ENCODE measurements around the gene RFC5. TPM values are rescaled to one million over a fixed set of nuclear protein-coding genes. Genes with fewer than 3 reads are reported as not detected.

RFC5 gene
- total and polyA plus RNA-seq, 2 of the 8 experiments (the other 6 are each of a cell fraction or from before 2014, with no cell fraction given), result 34.4 to 40.6 TPM

DNA sequence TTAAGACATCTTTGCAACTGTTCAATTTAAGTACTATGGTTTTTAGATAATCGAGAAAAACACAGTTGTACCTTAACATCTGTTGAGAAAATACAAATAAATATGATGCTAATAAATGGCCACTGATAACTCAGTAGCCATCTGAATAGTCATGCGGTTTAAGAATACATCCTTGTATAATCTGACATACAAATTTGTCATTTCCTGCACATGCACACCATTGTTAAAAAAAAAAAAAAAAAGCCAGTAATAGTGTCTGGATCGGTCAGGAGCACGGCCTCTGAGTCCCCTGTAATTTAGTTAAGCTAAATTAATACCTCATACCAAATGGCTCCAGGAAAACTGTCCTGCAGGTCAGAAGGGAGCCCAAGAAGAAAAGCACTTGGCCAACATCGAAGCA lies 16.8 kb downstream of the RFC5 start:
- no peak overlapping the region for H3K56ac ChIP-seq (replicated peaks; ENCODE audit: insufficient read length, low read depth, low read length)
- DNase-seq (ENCODE audit: low read depth in 1 of 2, low spot score in 2 of 2) (no peak), FAIRE-seq (no peak)
- H4K91ac ChIP-seq (replicated peaks; ENCODE audit: insufficient read length, low read length), result no peak overlapping the region
- no peak overlapping the region for H3K14ac ChIP-seq (ENCODE audit: insufficient read length)
- H2BK12ac ChIP-seq (ENCODE audit: low read depth, low read length), result no peak overlapping the region
- H3K18ac ChIP-seq (ENCODE audit: extremely low read depth, low read length), result no peak overlapping the region
- H3K79me2 ChIP-seq (ENCODE audit: control insufficient read depth in 1 of 2, insufficient read depth in 2 of 2, low read length in 2 of 2), result no peaks in the 10 kb centered on the region
- no peak overlapping the region for H2BK15ac ChIP-seq (ENCODE audit: low read length)
- H3K4me3 ChIP-seq (ENCODE audit: extremely low read depth in 1 of 4, insufficient read depth in 2 of 4, low read depth in 3 of 4, low read length in 4 of 4), result no peak overlapping the region
- H4K20me1 ChIP-seq (replicated peaks in 1 of 2; ENCODE audit: control insufficient read depth in 1 of 2, insufficient read depth in 2 of 2, low read length in 2 of 2), result peaks cover 0 to 5% of the 10 kb centered on the region in 2 experiments
- H3K4ac ChIP-seq (replicated peaks; ENCODE audit: insufficient read length, low read depth, low read length), result no peak overlapping the region
- no peak overlapping the region for H2BK20ac ChIP-seq (ENCODE audit: low read length)
- H3K23ac ChIP-seq (ENCODE audit: insufficient read length), result no peak overlapping the region
- no peak overlapping the region for H2AFZ ChIP-seq (ENCODE audit: low read length)
- H2AK5ac ChIP-seq (ENCODE audit: low read depth, low read length), result no peak overlapping the region
- H3K4me2 ChIP-seq (ENCODE audit: insufficient read depth in 1 of 2, low read depth in 2 of 2, low read length in 2 of 2), result no peak overlapping the region
- H3K9me3 ChIP-seq (ENCODE audit: insufficient read depth in 2 of 2, low read depth in 1 of 2, low read length in 1 of 2), result no peaks in the 10 kb centered on the region
- no peaks in the 10 kb centered on the region; a peak in 1 of 7 replicates for H3K4me1 ChIP-seq (replicated peaks in 1 of 4; ENCODE audit: control insufficient read depth in 3 of 4, insufficient read depth in 4 of 4, low read length in 3 of 4)
- ChIA-PET POLR2A (ENCODE audit: partially characterized antibody) (interaction anchor here (1.2 to 12.8 kb wide), 5 partner anchors 13 to 161 kb away, joined by 3 to 113 read pairs (median 17); partner anchors contain the start of gene RFC5), CTCF (ENCODE audit: partially characterized antibody) (interaction anchor here (0.6 to 4.3 kb wide), 11 partner anchors 11 to 1535 kb away, joined by 3 to 22 read pairs (median 4); no protein-coding TSS in a partner anchor)
- 87% methylated on average over 5 of the region's 5 CpGs; no CpG with 5 or more reads in 1 of the 2 experiments for WGBS, 2 experiments (ENCODE audit: extremely low coverage in 1 of 2, insufficient coverage in 1 of 2, insufficient read length in 1 of 2, insufficient replicate concordance in 2 of 2, low coverage in 1 of 2, low lambda C conversion rate in 2 of 2, missing lambda C conversion rate in 1 of 2)
- H2BK5ac ChIP-seq (ENCODE audit: low read depth, low read length), result no peak overlapping the region
- no peak for TF ChIP-seq EZH2 (IDR thresholded peaks at IDR 0.05; ENCODE audit: low read depth, low read length, severe bottlenecking)
- no peak for TF ChIP-seq SIRT6 (IDR thresholded peaks at IDR 0.05; ENCODE audit: low read length)
- TF ChIP-seq PHF8 (conservative IDR thresholded peaks at IDR 0.05; ENCODE audit: low read depth, low read length), result no peak
- no peak for TF ChIP-seq CBX8 (IDR thresholded peaks at IDR 0.05; ENCODE audit: borderline replicate concordance, low read depth, low read length)
- no peak for TF ChIP-seq TEAD4 (IDR thresholded peaks at IDR 0.05; ENCODE audit: low read depth, low read length)
- no peak for TF ChIP-seq SUZ12 (IDR thresholded peaks at IDR 0.05; ENCODE audit: low read length)
- no peak for TF ChIP-seq KDM5A (IDR thresholded peaks at IDR 0.05; ENCODE audit: low read length)
- no peak for TF ChIP-seq ASH2L (IDR thresholded peaks at IDR 0.05; ENCODE audit: low read length)
- H4K8ac ChIP-seq (ENCODE audit: extremely low read depth, insufficient read depth, low read length), result no peak overlapping the region
- no peak overlapping the region for H3K9ac ChIP-seq (replicated peaks in 1 of 4; ENCODE audit: extremely low read depth in 1 of 4, low read depth in 3 of 4, low read length in 3 of 4)
- H2BK120ac ChIP-seq (replicated peaks; ENCODE audit: low read depth, low read length), result no peak overlapping the region
- H3K27me3 ChIP-seq (replicated peaks in 1 of 4; ENCODE audit: control insufficient read depth in 3 of 4, extremely low read depth in 1 of 4, insufficient read depth in 3 of 4, low read length in 3 of 4), result no peaks in the 10 kb centered on the region
- H3K23me2 ChIP-seq (ENCODE audit: low read depth, low read length), result no peaks in the 10 kb centered on the region
- H3K27ac ChIP-seq (ENCODE audit: low read depth, low read length), result no peak overlapping the region
- peaks cover 32 to 86% (median 64%) of the 10 kb centered on the region in 4 experiments for H3K36me3 ChIP-seq (ENCODE audit: control insufficient read depth in 2 of 4, insufficient read depth in 4 of 4, low read length in 3 of 4)
- no peak overlapping the region for H4K5ac ChIP-seq (ENCODE audit: insufficient read length, low read depth, low read length)
- H3K79me1 ChIP-seq (ENCODE audit: low read depth, low read length), result no peaks in the 10 kb centered on the region; the same call in 1 of the 2 replicates
